Inferior parietal cortex (tissue), 1 donor: ENCODE data around the gene NDUFS7.

ENCODE experiments used
- DNase-seq: peaks from one replicate; pipeline ENCODE4 v3.0.0-alpha.2; 2016; ENCODE audit errors: extremely low spot score

The NDUFS7 gene

GRCh38 chr19:1384478-1385110, 887 bp downstream of the NDUFS7 start:
- no peak for DNase-seq

- DNase-seq, result no peak
Observed at GRCh38 chr19:1385816-1386215, 2.1 kb downstream of the NDUFS7 start.

- no peak for DNase-seq
Observed at GRCh38 chr19:1386945-1387683, 3.4 kb downstream of the NDUFS7 start.

- DNase-seq, result no peak
Observed at GRCh38 chr19:1387684-1388636, 4.3 kb downstream of the NDUFS7 start.

DNA sequence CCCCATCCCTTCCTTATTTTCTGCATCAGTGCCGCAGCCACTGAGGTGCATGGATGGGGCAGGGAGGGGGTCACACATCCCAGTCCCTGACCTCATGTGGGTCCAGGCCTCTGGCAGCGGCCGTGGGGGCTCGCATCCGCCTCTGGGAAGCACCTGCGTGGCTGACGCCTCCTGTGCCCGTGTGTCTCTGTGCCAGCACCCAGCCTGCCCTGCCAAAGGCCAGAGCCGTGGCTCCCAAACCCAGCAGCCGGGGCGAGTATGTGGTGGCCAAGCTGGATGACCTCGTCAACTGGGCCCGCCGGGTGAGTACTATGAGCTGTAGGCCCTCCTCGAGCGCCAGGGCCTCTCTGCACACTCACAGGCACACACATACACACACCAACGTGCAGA, 4.9 kb downstream of the NDUFS7 start:
- DNase-seq, result no peak

GRCh38 chr19:1389033-1389940, 5.6 kb downstream of the NDUFS7 start:
- DNase-seq, result peak; percentile 78

- DNase-seq, result no peak
Observed at GRCh38 chr19:1390890-1391423, 7.2 kb downstream of the NDUFS7 start.

GRCh38 chr19:1392407-1392806, 8.7 kb downstream of the NDUFS7 start:
- DNase-seq, result no peak

- no peak for DNase-seq
Observed at GRCh38 chr19:1392939-1393530, 9.3 kb downstream of the NDUFS7 start.

DNA sequence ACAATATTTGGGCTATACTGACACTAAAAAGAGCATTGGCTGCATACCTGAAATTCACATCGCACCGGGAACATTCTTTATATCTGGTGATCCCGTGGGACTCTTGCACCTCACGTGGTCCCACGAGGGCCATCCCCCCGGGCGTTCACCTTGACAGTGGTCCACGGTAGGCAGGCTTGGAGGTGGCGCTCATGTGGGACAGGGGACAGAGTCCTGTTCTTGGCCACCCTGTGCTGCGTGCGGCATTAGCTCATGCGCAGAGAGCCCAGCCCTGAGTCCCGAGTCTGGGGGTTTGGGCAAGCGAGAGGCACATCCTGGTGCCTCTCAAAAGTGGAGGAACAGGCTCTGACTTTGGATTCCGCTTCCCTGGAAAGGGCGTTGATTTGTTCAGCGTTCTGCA, 10.1 kb downstream of the NDUFS7 start:
- DNase-seq, result no peak

DNA sequence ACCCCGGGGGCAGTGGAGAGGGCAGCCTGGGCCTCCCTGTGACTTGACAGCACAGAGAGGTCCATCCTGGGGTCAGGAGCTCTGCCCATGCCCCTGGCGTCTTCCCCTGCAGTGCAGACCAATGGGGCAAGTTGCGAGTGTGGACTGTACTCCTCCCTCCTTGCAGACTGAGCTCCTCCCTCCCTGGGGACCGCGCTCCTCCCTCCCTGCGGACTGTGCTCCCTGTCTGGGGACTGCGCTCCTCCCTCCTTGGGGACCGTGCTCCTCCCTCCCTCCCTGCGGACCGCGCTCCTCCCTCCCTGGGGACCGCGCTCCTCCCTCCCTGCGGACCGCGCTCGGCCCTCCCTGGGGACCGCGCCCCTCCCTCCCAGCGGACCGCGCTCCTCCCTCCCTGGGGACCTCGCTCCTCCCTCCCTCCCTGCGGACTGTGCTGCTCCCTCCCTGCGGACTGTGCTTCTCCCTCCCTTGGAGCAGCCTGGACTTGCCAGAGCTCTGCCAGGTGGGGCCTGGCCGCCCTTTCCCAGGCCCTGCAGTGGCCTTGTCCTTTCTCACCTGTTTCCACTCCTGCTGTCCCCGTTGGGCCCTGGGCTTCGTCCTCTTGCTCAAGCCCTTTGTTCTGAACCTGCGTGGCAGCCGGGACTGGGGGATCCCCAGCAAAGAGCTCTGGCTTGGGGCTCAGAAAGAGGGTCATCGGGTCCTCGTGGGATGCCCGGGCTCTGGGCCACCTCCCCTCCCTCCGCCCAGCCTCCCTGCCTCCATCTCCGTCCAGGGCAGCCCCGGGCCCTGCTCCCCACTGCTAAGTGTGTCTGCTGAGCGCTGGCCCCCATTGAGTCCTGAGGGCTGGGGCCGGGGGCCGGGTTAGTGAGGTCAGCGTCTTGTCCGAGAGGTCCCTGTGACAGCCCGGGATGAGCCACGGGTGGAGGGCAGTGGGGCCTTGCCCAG, 10.8 kb downstream of the NDUFS7 start:
- DNase-seq, result no peak

- DNase-seq, result no peak
Observed at GRCh38 chr19:1395194-1396018, 11.7 kb downstream of the NDUFS7 start.

- DNase-seq, result no peak
Observed at GRCh38 chr19:1396019-1396767, 12.5 kb downstream of the NDUFS7 start.

GRCh38 chr19:1396768-1397679, 13.3 kb downstream of the NDUFS7 start:
- DNase-seq, result no peak

DNA sequence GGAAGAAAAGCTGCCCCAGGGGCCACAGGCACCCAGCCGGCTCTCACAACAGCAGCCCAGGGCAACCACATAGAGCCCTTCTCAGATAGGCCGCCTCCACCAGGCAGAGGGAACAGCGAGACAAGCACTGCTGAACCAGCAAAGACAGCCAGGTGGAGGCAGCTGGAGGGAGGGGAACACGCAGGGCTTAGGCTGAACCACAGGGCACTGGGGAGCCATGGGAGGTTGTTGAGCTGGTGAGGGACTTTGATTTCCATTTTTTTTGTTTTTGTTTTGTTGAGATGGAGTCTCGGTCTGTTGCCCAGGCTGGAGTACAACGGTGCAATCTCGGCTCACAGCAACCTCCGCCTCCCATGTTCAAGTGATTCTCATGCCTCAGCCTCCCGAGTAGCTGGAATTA, 14.1 kb downstream of the NDUFS7 start:
- DNase-seq, result no peak

DNA sequence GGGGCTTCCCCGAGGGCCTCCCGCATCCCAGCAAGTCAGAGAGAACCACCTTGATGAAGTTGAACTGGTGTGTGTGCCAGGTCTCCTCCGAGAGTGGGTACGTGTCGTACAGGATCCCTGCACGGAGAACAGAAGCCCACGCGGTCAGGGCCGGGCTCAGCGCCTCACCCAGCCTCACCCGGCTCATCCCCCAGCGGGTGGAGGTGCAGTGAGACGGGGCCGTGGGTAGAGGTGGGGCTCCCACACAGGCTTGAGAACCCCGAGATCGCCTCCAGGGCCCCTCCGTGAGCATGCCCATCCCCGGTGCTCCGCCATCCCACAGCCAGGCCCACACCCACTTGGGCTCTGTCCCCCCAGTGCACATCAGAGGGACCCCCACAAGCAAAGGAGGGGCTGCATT, 15.4 kb downstream of the NDUFS7 start:
- DNase-seq, result no peak

DNA sequence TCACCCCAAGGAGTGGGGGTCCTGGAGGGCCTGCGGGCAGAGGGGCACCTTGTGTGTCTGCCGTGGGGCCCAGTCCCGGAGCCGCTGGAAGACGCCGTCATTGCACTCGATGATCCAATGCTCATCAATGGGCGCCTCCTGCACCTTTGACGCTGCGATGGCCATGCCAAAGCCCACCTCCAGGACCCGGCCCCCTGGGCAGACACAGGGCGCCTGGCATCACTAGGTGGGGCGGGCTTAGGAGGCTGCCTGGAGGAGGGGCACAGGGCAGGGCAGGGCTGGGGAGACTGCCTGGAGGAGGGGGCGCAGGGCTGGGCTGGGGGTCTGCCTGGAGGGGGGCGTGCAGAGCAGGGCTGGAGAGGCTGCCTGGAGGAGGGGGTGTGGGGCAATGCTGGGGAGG, 16.0 kb downstream of the NDUFS7 start:
- DNase-seq, result no peak
